ENCODE data around the gene KRT71. TPM values are rescaled to one million over a fixed set of nuclear protein-coding genes. Genes with fewer than 3 reads are reported as not detected.

The KRT71 gene
- total RNA-seq, 1 experiment from 2014 or later: not detected

GRCh38 chr12:52584156-52584682 lies 31.3 kb upstream of the KRT71 start:
- peaks cover 10% of the 10 kb centered on the region for H3K4me1 Mint-ChIP-seq (ENCODE audit: low read depth, unreplicated experiment)
- DNase-seq: no peak
- H3K4me3 Mint-ChIP-seq (ENCODE audit: low read depth, unreplicated experiment): no peak overlapping the region
- H3K27ac Mint-ChIP-seq (ENCODE audit: unreplicated experiment): no peak overlapping the region
- H3K9me3 Mint-ChIP-seq (ENCODE audit: low read depth, unreplicated experiment): no peaks in the 10 kb centered on the region
- no TSS peak for BruUV-seq (replicated peaks)
- H3K36me3 Mint-ChIP-seq (ENCODE audit: insufficient read depth, unreplicated experiment): no peaks in the 10 kb centered on the region
- TF ChIP-seq, protein P1, sequence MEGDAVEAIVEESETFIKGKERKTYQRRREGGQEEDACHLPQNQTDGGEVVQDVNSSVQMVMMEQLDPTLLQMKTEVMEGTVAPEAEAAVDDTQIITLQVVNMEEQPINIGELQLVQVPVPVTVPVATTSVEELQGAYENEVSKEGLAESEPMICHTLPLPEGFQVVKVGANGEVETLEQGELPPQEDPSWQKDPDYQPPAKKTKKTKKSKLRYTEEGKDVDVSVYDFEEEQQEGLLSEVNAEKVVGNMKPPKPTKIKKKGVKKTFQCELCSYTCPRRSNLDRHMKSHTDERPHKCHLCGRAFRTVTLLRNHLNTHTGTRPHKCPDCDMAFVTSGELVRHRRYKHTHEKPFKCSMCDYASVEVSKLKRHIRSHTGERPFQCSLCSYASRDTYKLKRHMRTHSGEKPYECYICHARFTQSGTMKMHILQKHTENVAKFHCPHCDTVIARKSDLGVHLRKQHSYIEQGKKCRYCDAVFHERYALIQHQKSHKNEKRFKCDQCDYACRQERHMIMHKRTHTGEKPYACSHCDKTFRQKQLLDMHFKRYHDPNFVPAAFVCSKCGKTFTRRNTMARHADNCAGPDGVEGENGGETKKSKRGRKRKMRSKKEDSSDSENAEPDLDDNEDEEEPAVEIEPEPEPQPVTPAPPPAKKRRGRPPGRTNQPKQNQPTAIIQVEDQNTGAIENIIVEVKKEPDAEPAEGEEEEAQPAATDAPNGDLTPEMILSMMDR (IDR thresholded peaks at IDR 0.05; ENCODE audit: unreplicated experiment): no peak
- peaks cover 41% of the 10 kb centered on the region for H3K27me3 Mint-ChIP-seq (ENCODE audit: unreplicated experiment)
- intact Hi-C loops (cut with micrococcal nuclease; ENCODE audit: unreplicated experiment): loop anchor here (10.0 kb wide), 2 partner anchors 209 to 439 kb away; no protein-coding TSS in a partner anchor
- CTCF ChIA-PET: interaction anchor here (0.6 kb wide), 1 partner anchor 246 kb away, joined by 3 read pairs; no protein-coding TSS in a partner anchor

DNA sequence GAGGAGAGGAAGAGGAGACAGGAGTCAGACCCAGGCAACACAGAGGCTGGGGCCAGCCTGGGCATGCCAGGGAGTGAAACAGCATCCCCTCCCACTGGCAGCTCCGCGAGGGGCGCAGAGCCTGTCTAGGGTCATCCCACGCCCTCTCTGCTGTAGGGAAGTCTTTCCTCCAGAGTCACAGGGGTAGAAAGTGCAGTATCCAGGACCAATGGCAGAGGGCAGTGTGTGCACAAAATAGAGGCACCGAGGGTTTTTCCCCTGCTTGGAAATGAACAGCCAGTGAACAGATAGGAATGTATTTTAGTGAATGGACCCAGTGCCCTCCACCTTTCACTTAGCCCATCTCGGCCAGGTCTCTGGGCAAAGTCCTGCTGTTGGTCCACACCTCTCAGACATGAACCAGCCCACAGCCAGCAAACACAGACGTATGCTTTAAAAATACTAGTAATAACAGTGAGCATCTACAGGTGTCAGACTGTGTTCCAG lies 30.1 kb upstream of the KRT71 start:
- TF ChIP-seq, protein P1 (IDR thresholded peaks at IDR 0.05; ENCODE audit: unreplicated experiment): peak; percentile 53
- peak; percentile 58 for DNase-seq
- Mint-ChIP-seq H3K4me1 (ENCODE audit: low read depth, unreplicated experiment) (peaks cover 10% of the 10 kb centered on the region), H3K36me3 (ENCODE audit: insufficient read depth, unreplicated experiment) (no peaks in the 10 kb centered on the region), H3K27me3 (ENCODE audit: unreplicated experiment) (peaks cover 48% of the 10 kb centered on the region), H3K9me3 (ENCODE audit: low read depth, unreplicated experiment) (no peaks in the 10 kb centered on the region), H3K4me3 (ENCODE audit: low read depth, unreplicated experiment) (no peak overlapping the region), H3K27ac (ENCODE audit: unreplicated experiment) (no peak overlapping the region)
- no TSS peak for BruUV-seq (replicated peaks)
- CTCF ChIA-PET: interaction anchor here (0.9 to 1.8 kb wide), 2 partner anchors 50 to 297 kb away, joined by 3 to 11 read pairs; no protein-coding TSS in a partner anchor
- intact Hi-C loops (cut with micrococcal nuclease; ENCODE audit: unreplicated experiment): loop anchor here (2.0 to 10.0 kb wide), 3 partner anchors 208 to 438 kb away; no protein-coding TSS in a partner anchor

- DNase-seq: no peak
- Mint-ChIP-seq H3K27ac (ENCODE audit: unreplicated experiment) (no peak overlapping the region), H3K4me1 (ENCODE audit: low read depth, unreplicated experiment) (peaks cover 10% of the 10 kb centered on the region), H3K27me3 (ENCODE audit: unreplicated experiment) (peaks cover 46% of the 10 kb centered on the region), H3K36me3 (ENCODE audit: insufficient read depth, unreplicated experiment) (no peaks in the 10 kb centered on the region), H3K9me3 (ENCODE audit: low read depth, unreplicated experiment) (no peaks in the 10 kb centered on the region), H3K4me3 (ENCODE audit: low read depth, unreplicated experiment) (no peak overlapping the region)
- CTCF ChIA-PET: interaction anchor here (0.9 to 1.8 kb wide), 2 partner anchors 51 to 297 kb away, joined by 3 to 11 read pairs; no protein-coding TSS in a partner anchor
- TF ChIP-seq, protein P1 (IDR thresholded peaks at IDR 0.05; ENCODE audit: unreplicated experiment): no peak
- no TSS peak for BruUV-seq (replicated peaks)
- intact Hi-C loops (cut with micrococcal nuclease; ENCODE audit: unreplicated experiment): loop anchor here (2.0 to 10.0 kb wide), 3 partner anchors 208 to 438 kb away; no protein-coding TSS in a partner anchor
Observed at GRCh38 chr12:52582486-52582885, 29.5 kb upstream of the KRT71 start.

DNA sequence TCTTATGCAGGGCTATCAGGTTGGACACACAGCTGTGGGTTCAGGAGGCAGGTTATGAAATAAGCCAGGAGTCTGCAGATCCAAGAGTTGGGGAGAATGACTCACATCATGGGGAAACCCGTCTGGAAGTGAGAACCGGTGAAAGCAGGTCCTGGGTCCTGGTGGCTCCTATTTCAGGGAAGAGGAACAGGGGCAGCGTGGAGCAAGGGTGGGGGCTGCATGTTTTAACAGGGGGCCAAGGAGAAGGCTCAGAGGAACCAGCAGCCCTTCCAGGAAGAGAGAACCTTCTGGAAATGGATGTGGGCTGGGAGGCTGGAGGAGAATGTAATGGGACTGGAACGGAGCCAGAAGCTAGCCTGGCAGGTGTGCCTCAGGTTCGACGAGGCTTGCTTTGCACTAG lies 28.5 kb upstream of the KRT71 start:
- intact Hi-C loops (cut with micrococcal nuclease; ENCODE audit: unreplicated experiment): loop anchor here (10.0 kb wide), 2 partner anchors 207 to 437 kb away; no protein-coding TSS in a partner anchor
- CTCF ChIA-PET: no interaction called here
- Mint-ChIP-seq H3K4me1 (ENCODE audit: low read depth, unreplicated experiment) (peaks cover 10% of the 10 kb centered on the region), H3K36me3 (ENCODE audit: insufficient read depth, unreplicated experiment) (no peaks in the 10 kb centered on the region), H3K9me3 (ENCODE audit: low read depth, unreplicated experiment) (no peaks in the 10 kb centered on the region), H3K27me3 (ENCODE audit: unreplicated experiment) (peaks cover 46% of the 10 kb centered on the region), H3K4me3 (ENCODE audit: low read depth, unreplicated experiment) (no peak overlapping the region), H3K27ac (ENCODE audit: unreplicated experiment) (no peak overlapping the region)
- BruUV-seq (replicated peaks): no TSS peak
- DNase-seq: no peak
- TF ChIP-seq, protein P1 (IDR thresholded peaks at IDR 0.05; ENCODE audit: unreplicated experiment): no peak
